Type B pancreatic cell (in vitro differentiated cells): ENCODE measurements around the gene TMEM127. TPM values are rescaled to one million over a fixed set of nuclear protein-coding genes. Genes with fewer than 3 reads are reported as not detected.
"Not testable (repeated sequence)": the region's sequence is repeated elsewhere in the genome, so short reads cannot be mapped to it uniquely, and the experiment has no call there.

ENCODE experiments used
- DNase-seq: peaks from one replicate; pipeline ENCODE4 v3.0.0; 2021; ENCODE audit warnings: mixed read lengths; ENCODE audit not compliant: unreplicated experiment; ENCODE audit errors: extremely low spot score
- H3K27ac Mint-ChIP-seq: 2 replicates; pipeline ENCODE4 v1.8.0; 2021; ENCODE audit warnings: mild to moderate bottlenecking, mixed read lengths
- H3K27me3 Mint-ChIP-seq: 2 replicates; pipeline ENCODE4 v1.8.0; 2021; ENCODE audit warnings: mixed read lengths
- H3K36me3 Mint-ChIP-seq: 2 replicates; pipeline ENCODE4 v1.8.0; 2021; ENCODE audit warnings: mixed read lengths
- H3K4me1 Mint-ChIP-seq: one replicate; pipeline ENCODE4 v1.8.0; 2021; ENCODE audit warnings: mixed read lengths; ENCODE audit not compliant: unreplicated experiment
- H3K4me3 Mint-ChIP-seq: 2 replicates; pipeline ENCODE4 v1.8.0; 2021; ENCODE audit warnings: mild to moderate bottlenecking, mixed read lengths
- H3K9me3 Mint-ChIP-seq: 2 replicates; pipeline ENCODE4 v1.8.0; 2021; ENCODE audit warnings: mixed read lengths
- total RNA-seq: library from RNA; stranded (reverse); gene quantifications from 2 replicates; pipeline ENCODE4 v1.2.1, GENCODE V29; 2021; ENCODE audit warnings: low replicate concordance
- TF ChIP-seq, protein P1 (sequence below): fragments of 200-600 bp; sonication (generic); conservative IDR thresholded peaks from 2 replicates; pipeline ENCODE4 v1.5.0; 2021; ENCODE audit warnings: antibody characterized with exemption, mild to moderate bottlenecking

Gene TMEM127
- total RNA-seq, 1 donor from 2014 or later: 40.5 TPM

DNA sequence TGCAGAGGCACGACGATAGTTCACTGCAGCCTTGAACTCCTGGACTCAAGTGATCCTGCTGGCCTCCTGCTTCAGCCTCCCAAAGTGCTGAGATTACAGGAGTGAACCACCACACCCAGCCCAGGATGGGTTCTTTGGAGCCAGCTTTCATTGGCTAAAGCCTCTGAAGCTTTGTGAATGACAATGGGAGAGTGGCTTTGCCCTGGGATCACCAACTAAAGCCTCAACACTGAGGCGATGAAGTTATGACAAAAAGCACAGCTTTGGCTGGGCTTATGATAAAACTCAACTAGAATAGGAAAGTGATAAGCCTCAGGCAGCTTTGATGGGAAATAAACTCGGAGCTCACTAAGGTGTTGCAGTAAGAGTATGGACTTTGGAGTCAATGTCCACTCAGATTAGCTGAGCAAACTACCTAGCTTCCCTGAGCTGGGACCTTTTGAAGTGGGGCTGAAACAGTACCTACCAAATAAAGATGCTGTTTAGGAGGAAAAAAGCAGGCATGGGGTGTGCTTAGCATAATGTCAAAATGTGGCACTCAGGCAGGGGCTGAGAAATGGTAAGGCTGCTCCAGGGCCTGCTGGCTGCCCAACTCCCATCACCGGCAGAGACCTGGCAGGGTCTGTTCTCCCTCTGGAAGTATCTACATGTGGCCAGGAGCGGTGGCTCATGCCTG lies 4.3 kb downstream of the TMEM127 start:
- Mint-ChIP-seq H3K4me3 (no peak overlapping the region), H3K9me3 (no peaks in the 10 kb centered on the region), H3K27ac (peak overlapping the region; percentile 96), H3K36me3 (peaks cover 5% of the 10 kb centered on the region), H3K27me3 (no peaks in the 10 kb centered on the region), H3K4me1 (peaks cover 29% of the 10 kb centered on the region)
- DNase-seq: no peak
- TF ChIP-seq, protein P1, sequence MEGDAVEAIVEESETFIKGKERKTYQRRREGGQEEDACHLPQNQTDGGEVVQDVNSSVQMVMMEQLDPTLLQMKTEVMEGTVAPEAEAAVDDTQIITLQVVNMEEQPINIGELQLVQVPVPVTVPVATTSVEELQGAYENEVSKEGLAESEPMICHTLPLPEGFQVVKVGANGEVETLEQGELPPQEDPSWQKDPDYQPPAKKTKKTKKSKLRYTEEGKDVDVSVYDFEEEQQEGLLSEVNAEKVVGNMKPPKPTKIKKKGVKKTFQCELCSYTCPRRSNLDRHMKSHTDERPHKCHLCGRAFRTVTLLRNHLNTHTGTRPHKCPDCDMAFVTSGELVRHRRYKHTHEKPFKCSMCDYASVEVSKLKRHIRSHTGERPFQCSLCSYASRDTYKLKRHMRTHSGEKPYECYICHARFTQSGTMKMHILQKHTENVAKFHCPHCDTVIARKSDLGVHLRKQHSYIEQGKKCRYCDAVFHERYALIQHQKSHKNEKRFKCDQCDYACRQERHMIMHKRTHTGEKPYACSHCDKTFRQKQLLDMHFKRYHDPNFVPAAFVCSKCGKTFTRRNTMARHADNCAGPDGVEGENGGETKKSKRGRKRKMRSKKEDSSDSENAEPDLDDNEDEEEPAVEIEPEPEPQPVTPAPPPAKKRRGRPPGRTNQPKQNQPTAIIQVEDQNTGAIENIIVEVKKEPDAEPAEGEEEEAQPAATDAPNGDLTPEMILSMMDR: no peak

DNA sequence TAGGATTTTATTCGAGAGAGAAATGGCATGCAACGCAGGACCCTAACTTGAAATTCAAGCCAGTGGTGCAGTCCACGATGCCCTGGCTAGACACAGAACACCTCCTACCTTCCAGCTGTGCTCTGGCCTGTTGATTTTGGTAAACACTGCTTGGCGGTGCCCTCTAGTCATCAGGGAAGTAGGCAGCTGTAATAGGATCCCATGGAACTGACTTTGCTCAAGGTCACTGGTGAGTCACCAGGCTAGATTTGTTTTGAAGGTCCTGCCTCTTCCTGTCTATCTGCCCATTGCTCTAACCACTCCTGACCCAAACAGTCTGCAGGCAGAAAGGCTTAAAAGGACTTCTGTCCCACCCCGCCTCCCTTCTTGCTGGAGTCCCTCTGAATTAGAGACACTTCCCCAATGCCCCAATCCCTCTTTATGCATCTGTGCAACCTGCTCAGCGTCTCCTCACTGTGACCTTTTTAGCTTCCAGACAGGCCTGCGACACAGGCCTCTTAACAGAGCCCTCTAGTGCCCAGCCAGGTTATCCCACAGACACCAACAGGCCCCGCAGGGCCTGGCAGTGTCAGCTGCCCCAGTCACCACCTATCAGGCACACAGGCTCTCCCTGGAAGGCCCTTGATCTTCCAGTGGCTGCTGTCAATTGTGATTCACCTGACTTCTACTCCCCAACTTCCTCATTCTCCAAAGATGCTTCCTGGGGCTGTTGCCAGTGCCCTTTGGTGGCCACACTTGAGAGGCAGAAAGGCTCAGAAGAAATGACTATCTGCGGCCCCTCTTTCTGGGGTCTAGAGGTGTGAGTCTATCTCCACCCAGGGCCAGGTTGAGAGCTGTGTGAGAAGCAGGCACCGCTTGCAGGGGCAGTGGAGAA lies 5.2 kb downstream of the TMEM127 start:
- peaks cover 5% of the 10 kb centered on the region for H3K36me3 Mint-ChIP-seq
- TF ChIP-seq, protein P1: peak; percentile 56
- H3K27me3 Mint-ChIP-seq: no peaks in the 10 kb centered on the region
- H3K4me1 Mint-ChIP-seq: peaks cover 27% of the 10 kb centered on the region
- no peak for DNase-seq
- H3K27ac Mint-ChIP-seq: peak overlapping the region; percentile 96
- H3K9me3 Mint-ChIP-seq: no peaks in the 10 kb centered on the region
- H3K4me3 Mint-ChIP-seq: peak overlapping the region; percentile 65

DNA sequence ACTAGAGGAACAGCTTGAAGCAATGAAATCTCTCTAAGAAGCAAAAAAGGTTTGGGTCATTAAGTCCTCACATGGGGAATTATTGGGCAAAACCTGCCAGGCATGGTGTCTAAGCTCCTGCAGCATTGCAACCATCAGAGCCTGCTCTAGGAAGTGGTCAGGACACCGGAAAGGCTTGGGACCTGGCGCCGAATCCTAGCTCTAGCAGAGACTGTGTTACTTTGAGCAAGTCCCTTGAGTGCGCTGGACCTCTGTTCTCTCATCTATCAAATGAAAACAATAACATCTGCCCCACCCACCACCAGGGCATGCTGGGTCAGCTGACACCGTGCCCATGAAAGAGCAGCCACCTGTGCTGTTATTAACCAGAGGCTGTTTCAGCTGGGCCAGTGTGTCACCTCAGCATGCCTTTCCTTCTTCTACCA lies 6.3 kb downstream of the TMEM127 start:
- Mint-ChIP-seq H3K4me1 (peaks cover 23% of the 10 kb centered on the region), H3K36me3 (peaks cover 10% of the 10 kb centered on the region), H3K4me3 (peak overlapping the region; percentile 39), H3K27me3 (no peaks in the 10 kb centered on the region), H3K9me3 (no peaks in the 10 kb centered on the region), H3K27ac (peak overlapping the region; percentile 96)
- DNase-seq: no peak
- TF ChIP-seq, protein P1: no peak

DNA sequence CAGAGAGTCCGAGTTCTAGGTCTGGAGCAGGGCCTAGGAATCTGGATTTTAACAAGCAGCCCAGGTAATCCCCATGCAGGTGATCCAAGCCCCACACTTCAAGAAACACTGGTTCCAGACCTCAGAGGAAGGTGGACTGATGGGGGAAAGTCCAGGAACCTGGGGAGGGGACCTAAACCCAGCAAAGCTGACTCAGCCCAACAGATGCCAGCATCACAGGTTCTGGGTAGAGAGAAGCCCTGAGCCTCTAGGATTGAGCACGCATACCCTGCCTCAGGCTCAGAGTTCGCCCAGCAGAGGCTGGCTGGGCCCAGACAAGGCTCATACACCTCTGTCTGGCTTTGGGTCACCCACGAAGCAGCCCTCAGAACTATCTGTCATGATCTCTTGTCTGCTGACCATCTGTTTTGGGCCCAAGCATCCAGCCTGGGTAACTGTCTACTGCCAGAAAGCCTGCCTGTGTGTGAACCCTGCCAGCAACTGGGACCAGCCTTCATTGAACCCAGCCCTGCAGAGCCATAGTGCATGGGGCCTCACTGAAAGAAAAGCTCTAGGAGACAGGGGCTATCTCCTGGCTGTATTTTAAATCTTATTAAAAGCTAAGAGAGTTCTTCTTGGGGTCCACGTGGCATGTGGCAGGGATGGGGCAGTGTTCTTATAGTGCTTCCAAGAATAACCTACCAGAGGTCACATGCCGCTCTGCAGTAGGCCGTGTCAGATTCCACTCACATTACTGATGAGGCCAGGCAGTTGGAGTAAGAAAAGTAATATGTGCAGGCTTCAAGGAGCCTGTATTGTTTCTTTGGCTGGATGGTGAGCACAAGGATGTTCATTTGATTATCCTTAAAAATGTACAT lies 7.4 kb downstream of the TMEM127 start:
- Mint-ChIP-seq H3K4me1 (peaks cover 14% of the 10 kb centered on the region), H3K36me3 (peaks cover 16% of the 10 kb centered on the region), H3K9me3 (no peaks in the 10 kb centered on the region), H3K4me3 (no peak overlapping the region), H3K27me3 (no peaks in the 10 kb centered on the region), H3K27ac (peak overlapping the region; percentile 96)
- DNase-seq: no peak
- TF ChIP-seq, protein P1: no peak

DNA sequence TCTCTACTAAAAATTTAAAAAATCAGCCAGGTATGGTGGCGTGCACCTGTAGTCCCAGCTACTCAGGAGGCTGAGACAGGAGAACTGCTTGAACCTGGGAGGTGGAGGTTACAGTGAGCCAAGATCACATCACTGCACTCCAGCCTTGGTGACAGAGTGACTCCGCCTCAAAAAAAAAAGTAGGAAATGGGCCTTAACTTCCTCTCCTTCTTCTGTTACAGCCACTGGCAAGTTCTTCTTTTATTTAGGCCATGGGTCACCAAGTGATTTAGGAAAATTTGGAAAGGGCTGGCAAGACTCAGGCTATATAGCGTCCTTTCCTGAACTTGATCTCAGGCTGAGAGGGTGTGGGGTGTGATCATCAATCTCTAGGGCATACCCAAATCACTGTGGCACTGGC lies 8.1 kb downstream of the TMEM127 start:
- not testable (repeated sequence) for H3K9me3 Mint-ChIP-seq

More for the DNA sequence above, 8.1 kb downstream of the TMEM127 start:
- Mint-ChIP-seq H3K4me1 (peaks cover 14% of the 10 kb centered on the region), H3K36me3 (peaks cover 18% of the 10 kb centered on the region)
- H3K4me3 Mint-ChIP-seq, H3K27ac Mint-ChIP-seq, H3K27me3 Mint-ChIP-seq, DNase-seq: not testable (repeated sequence)
